Nephron progenitor cell (in vitro differentiated cells): ENCODE measurements around the gene HPCAL1.

ENCODE experiments used
- DNase-seq: peaks from one replicate; pipeline ENCODE4 v3.0.0; 2021
- H3K27ac Mint-ChIP-seq: 2 replicates; pipeline ENCODE4 v1.8.0; 2021; ENCODE audit warnings: mild to moderate bottlenecking, moderate library complexity, mixed read lengths
- H3K27me3 Mint-ChIP-seq: 2 replicates; pipeline ENCODE4 v1.8.0; 2021; ENCODE audit warnings: mild to moderate bottlenecking, low read depth, mixed read lengths; ENCODE audit not compliant: poor library complexity
- H3K36me3 Mint-ChIP-seq: 2 replicates; pipeline ENCODE4 v1.8.0; 2021; ENCODE audit warnings: low read depth, mixed read lengths
- H3K4me1 Mint-ChIP-seq: 2 replicates; pipeline ENCODE4 v1.8.0; 2021; ENCODE audit warnings: mixed read lengths
- H3K4me3 Mint-ChIP-seq: 2 replicates; pipeline ENCODE4 v1.8.0; 2021; ENCODE audit warnings: mild to moderate bottlenecking, moderate library complexity, mixed read lengths
- H3K9me3 Mint-ChIP-seq: 2 replicates; pipeline ENCODE4 v1.8.0; 2021; ENCODE audit warnings: mild to moderate bottlenecking, moderate library complexity, mixed read lengths
- CTCF ChIP-seq: fragments of 200-600 bp; sonication (generic); IDR thresholded peaks from 2 replicates; pipeline ENCODE4 v1.5.0; 2021; ENCODE audit warnings: antibody characterized with exemption

Gene HPCAL1

DNA sequence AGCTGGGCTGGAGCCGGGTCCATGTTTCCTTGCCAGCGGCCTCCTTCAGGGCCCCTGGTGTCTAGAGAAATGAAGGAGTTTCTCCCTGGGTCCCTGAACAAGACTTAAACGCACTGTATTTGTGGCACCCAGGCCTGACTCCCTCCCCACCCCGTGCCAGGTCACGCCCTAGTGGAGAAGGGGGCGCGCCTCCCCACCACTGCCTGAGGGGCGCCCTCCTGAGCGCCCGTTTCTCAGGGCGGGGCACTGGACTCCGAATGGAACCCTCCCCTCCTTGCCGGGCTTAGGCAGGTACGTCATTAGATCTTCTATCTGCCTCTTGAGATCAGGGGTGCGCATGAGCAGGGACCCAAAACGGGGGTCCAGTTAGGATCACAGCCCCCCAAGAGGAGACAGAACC, 129.1 kb downstream of the HPCAL1 start:
- Mint-ChIP-seq H3K9me3 (no peaks in the 10 kb centered on the region), H3K27me3 (peaks cover 24% of the 10 kb centered on the region), H3K4me1 (peaks cover 29% of the 10 kb centered on the region), H3K4me3 (peak overlapping the region; percentile 20), H3K36me3 (no peaks in the 10 kb centered on the region), H3K27ac (no peak overlapping the region)
- DNase-seq = no peak
- no peak for TF ChIP-seq CTCF

DNA sequence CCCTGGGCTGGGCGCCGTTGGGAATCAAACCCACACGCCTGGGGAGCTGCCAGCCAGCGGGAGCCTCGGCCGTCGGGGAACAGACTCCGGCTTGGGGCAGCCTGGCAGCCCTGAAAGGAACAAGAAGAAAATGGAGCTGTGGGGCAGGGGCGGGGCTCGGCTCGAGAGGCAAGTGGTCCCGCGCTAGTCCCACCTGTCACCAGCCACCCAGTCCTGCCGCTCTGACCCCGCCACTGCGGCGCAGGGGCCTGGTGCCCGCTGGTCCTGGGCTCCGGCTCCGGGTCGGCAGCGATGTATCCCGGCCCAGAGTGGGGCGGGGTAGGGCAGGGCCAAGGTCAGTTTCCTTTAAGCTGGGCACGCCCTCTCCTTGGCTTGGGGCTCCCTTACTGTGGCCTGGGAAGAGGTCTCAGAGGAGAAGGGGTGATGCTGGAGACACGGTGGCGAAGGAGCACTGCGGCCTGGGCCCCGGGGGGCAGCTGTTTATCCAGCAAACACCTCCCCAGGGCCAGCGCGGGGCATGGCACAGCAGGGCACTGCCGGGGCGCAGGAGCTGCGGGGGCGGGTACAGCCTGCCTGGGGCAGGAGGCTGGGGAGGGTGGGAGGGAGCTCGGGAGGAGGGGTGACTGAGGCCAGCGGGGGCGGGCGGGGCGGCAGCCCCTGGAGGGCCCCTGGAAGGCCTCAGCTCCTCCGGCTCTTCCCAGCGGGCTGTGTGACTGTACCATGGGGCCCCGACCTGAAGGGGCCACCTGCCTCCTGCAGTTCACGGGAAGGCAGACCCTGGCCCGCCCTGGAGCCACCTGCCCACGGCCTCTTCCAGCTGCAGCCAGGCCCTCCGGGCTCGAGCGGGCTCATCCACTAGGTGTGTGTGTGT, 129.8 kb downstream of the HPCAL1 start:
- DNase-seq = peak; percentile 40
- H3K27me3 Mint-ChIP-seq = peaks cover 17% of the 10 kb centered on the region

GRCh38 chr2:10433264-10433946, 130.7 kb downstream of the HPCAL1 start:
- DNase-seq = no peak
- TF ChIP-seq CTCF = no peak
- peak overlapping the region; percentile 30 for H3K4me3 Mint-ChIP-seq
- H3K27me3 Mint-ChIP-seq = peaks cover 17% of the 10 kb centered on the region
- peak overlapping the region; percentile 4 for H3K27ac Mint-ChIP-seq
- H3K4me1 Mint-ChIP-seq = peaks cover 20% of the 10 kb centered on the region
- no peaks in the 10 kb centered on the region for H3K9me3 Mint-ChIP-seq
- H3K36me3 Mint-ChIP-seq = no peaks in the 10 kb centered on the region

More for the DNA sequence above, 129.8 kb downstream of the HPCAL1 start:
- peaks cover 24% of the 10 kb centered on the region for H3K4me1 Mint-ChIP-seq
- H3K9me3 Mint-ChIP-seq = no peaks in the 10 kb centered on the region
- no peaks in the 10 kb centered on the region for H3K36me3 Mint-ChIP-seq
- peak overlapping the region; percentile 30 for H3K4me3 Mint-ChIP-seq
- no peak for TF ChIP-seq CTCF
- no peak overlapping the region for H3K27ac Mint-ChIP-seq

GRCh38 chr2:10433947-10434885, 131.5 kb downstream of the HPCAL1 start:
- Mint-ChIP-seq H3K4me1 (peaks cover 20% of the 10 kb centered on the region), H3K36me3 (peaks cover under 1% of the 10 kb centered on the region), H3K9me3 (no peaks in the 10 kb centered on the region), H3K27ac (no peak overlapping the region), H3K4me3 (no peak overlapping the region), H3K27me3 (peaks cover 17% of the 10 kb centered on the region)
- no peak for TF ChIP-seq CTCF
- DNase-seq = no peak

DNA sequence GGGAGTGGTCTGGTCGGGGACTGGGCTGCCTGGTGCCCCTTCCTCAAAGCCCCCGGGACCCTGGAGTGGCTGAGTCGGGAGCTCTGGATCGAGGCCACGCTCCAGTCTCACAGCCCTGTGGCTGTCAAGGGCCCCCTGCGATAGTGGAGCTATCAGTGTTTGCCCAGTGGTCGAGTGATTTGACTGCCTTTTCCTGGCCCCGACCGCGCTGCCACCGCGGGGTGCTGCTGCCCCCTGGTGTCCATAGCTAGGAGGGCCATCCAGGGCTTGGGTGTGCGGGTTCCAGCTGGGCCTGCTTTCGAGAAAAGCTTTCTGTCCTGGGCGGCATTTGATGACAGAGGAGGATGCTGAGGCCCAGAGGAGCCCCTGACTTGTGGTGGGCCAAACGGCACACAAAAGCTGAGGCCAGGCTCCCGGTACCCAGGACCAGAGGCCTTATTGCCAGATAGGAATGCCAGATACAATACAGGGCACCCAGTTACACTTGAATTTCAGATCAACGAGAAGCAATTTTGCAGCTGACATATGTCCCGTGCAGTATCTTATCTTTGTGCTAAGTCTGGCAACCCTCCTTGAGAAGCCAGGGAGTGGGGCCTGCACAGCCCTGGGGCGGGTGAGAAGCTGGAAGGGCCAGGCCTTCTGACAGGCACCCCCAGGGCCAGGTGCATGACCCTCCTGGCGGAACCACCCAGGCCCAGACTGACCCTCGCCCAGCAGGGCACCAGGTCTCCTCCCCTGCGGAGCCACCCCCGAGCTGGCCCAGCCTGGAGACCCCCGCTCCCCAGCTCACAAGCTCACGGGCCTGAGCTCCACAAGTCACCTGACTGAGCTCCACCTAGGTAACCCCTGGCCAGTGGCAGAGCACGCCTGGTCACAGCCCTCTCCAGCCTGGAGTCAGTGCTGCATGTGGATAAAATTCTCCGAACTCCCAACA, 132.4 kb downstream of the HPCAL1 start:
- Mint-ChIP-seq H3K9me3 (no peaks in the 10 kb centered on the region), H3K27me3 (peaks cover 17% of the 10 kb centered on the region), H3K4me3 (no peak overlapping the region), H3K36me3 (peaks cover 10% of the 10 kb centered on the region), H3K4me1 (peaks cover 20% of the 10 kb centered on the region), H3K27ac (no peak overlapping the region)
- peak; percentile 91 for DNase-seq
- peak; percentile 97 for TF ChIP-seq CTCF
